IPS DF 4.7 (cell line): ENCODE measurements around the gene MYPN.

Source experiments
- DNase-seq: peaks from one replicate; pipeline ENCODE4 v3.0.0-alpha.2; 2013; ENCODE audit warnings: low spot score; ENCODE audit errors: extremely low read depth

Gene MYPN

DNA sequence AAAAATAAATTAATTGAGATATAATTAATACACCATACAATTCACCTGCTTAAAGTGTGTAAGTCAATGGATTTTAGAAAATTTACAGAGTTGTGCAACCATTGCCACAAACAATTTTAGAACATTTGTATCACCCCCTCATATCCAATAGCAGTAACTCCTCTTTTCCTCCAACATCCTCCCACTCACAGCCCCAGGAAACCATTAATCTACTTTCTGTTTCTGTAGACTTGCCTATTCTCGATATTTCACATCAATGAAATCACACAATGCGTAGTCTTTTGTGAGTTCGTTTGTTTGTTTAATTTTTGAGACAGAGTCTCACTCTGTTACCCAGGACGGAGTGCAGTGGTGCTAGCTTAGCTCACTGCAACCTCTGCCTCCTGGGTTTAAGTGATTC is 20.5 kb upstream of the MYPN start:
- no peak for DNase-seq

DNA sequence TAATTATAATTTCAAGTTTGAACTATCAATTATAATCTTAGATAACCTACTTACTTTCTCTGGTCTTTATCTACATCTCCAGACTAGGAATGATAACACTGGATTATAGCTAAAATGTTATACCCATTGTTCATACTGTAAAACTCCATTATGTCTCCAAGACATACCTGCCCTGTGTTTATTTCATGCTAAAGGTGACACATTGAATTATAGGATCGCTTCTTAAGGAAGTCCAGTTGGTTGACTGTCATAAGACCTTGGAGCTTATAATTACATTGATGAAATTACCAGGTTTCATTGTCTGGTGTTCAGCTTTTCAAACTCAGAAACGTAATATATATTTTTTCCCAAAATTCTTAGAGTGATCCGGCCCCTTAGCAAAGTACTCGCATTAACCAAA is 18.7 kb upstream of the MYPN start:
- DNase-seq: no peak

DNA sequence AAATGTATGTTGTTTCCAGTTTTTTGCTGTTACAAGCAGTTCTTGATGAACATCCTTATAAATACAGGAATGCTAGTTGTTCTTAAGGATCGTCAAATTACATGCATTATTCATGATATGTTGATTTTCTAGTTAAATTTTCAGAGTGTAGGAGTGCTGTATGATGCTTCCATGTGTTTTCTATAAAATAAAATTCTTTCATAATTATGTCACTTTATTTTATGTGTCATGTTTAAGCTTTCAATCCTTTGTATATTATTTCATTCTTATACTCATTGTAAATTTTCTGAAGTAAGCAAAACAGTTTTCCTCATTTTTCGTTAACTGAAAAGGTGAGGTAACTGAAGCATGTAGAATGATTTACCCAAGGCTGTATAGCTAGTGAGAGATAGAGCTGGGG is 16.8 kb upstream of the MYPN start:
- DNase-seq: no peak

DNA sequence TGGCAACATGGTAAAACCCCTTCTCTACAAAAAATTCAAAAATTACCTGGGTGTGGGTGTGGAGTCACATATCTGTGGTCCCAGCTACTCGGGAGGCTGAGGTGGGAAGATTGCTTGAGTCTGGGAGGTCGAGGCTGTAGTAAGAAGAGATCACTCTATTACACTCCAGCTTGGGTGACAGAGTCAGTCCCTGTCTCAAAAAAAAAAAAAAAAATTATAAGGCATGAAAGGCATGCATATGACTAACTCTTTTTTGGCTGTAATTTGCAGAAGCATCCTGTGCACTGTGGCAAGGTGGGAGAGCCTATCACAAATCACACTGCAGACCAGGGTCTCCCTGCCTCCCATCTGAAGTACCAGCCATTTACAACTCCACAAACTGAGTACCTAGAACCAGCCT is 14.1 kb upstream of the MYPN start:
- DNase-seq: no peak

DNA sequence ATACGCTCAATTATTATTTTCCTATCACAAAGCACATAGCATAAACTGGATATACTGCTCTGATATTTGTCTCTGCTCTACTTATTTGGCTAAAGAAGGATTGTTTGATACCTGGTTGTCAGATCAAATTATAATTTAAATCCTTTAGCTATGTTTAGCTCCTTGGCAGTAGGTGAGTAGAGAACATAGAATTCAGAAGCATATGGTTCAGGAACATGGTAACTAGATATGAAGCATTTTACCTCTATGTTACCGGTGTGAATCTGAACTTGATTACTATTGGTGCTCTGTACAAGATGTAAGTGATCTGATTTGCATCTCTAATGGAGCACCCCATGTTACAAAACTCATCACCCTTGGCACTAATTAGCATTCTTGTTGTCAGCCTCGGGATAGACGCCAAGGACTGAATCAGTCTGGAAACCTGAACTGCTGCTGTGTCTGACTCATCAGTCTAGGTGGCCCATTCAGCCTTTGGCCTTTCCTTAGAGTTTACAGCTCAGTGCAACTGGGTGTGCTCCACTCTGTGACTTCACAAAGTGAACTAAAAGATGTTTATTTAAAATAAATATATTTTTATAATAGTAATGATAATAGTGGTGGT is 12.3 kb upstream of the MYPN start:
- no peak for DNase-seq

DNA sequence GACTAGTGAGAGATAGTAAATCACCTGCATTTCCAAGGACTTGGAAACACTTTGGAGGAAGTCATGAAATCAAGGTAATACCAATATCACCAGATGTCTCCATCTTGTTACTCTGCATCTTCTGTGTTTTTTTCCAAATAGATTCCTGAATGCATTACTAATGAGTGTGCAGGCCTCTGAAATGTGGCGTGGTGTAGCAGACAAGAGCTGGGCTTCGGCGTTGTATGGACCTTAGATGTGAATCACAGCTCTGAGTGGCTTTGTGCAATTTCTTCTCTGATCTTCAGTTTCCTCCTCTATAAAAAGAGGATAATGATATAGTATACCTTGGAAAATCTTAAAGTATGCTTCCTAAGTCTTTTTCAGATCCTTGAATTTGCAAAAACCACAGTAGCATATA is 9.6 kb upstream of the MYPN start:
- no peak for DNase-seq

DNA sequence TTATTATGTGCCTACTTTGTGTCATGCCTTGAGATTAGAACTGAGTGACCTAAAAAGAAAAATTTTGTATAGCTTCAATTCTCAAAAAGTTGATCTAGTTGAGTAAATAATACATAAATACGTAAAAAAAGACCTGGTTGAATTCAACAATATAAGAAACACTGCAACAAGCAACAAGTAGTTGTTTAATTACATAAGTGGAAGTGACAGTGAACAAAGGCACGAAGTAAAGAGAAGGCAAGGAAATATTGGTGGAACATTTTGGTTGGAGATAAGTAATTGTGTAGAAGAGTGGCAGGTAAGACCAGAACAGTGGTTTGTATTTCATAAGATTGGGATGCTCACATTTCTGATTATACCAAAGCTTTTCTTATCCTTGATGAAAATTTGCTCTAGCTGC is 8.2 kb upstream of the MYPN start:
- DNase-seq: no peak

DNA sequence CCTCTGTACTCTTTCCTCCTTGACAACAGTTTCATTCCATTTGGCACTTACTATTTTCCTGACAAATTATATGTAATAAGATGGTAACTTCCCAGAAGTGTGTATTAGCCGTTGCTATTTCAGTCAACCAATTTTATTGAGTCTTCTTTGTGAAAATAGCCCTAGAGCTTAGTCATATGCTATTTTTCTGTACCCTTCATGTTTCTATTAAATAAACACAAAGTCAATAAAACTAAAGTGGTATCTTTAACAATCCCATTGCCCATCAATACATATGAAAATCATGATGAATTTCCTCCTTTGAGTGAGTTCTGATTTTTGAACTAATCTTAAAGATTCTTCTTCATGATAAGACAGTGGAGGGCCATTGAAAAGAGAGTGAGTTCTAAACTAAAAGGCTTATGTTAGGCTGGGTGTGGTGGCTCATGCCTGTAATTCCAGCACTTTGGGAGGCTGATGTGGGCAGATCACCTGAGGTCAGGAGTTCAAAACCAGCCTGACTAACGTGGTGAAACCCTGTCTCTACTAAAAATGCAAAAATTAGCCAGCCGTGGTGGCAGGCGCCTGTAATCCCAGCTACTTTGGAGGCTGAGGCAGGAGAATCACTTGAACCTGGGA is 5.9 kb upstream of the MYPN start:
- no peak for DNase-seq

DNA sequence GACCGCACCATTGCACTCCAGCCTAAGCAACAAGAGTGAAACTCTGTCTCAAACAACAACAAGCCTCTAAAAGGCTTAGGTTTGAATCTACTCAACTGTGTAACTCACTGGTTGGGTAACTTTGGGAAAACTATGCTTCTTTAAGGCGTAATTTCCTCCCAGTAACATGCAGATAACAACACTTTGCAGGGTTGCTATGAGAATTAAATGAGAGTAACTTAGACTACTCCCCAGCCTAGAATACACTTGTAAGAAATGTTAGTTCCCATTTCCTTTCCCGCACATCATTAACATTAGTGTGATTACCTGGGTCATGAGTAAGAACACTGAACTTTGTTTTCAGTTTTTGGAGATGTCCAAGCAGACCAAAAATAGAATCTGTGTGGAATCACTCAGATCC is 5.4 kb upstream of the MYPN start:
- DNase-seq: no peak

DNA sequence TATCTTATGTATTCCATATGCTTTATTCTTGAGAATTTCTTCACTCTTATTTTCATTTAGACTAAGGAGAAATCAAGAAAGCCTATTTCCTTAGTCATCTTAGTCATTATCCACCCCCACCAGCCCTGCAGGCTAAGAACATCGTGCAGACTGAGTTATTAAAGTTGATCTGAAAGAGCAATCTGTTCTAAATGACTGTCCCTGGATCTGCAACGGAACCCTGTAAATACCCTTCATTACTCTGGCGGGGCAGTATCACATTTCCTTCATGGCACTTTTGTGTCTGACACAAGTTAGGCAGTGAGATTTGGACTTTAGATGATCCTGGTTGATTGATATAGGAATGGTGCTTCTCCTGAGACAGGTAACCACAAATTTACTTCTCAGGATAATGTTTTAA is 3.5 kb upstream of the MYPN start:
- DNase-seq: no peak

DNA sequence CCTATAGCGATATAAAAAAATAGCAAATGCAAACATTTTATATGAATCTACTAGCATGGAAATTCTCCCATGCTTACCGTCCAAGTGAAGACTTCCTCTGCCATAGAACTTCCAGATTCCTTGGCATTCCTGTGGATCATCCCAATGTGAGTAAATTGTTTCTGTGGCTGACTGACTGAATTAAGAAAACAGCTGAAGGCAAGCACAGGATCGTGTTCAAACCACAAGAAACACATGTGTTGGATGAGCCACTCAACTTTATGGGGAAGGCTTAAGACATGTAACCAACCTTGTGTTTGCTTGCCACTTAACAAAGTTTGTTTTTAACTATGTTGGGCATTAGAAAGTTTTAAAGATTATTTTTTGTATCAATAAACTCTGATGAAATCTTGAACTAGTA is 2.6 kb upstream of the MYPN start:
- DNase-seq: no peak

DNA sequence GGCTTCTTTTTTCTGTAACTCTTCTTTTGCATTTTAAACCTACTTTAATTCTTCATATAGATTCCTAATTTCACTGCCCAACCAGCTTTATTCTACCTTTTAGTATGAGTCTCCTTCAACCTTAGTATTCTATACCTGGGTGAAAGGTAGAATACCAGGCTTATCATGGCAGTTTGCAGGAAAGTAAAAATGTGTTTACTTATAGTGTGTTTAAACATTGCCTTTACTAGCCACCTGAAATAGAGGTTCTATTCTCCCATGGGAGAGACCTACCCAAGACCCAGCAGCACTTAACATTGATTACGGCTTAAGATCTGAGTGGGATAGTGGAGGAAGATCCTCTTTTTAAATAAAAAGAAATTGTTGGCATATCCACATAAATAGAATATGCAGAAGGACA is 1.6 kb upstream of the MYPN start:
- no peak for DNase-seq

DNA sequence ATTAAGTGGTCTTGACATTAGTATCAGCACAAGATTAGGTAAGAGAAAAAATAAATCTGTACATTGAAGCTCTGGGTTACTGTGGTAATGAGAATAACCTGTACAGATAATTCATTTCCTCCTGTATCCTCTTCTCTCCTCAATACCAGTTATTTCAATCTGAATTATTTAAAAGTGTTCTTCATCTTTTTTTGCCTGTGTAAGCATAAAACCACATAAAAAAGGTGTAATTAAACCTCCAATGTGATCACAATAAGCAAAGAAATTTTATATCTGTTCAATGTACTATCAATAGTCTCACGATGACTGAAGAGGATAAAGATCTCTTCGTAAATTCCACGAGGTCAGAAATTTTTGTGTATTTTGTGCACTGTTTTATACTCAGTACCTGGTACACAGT is 1.2 kb upstream of the MYPN start:
- no peak for DNase-seq

DNA sequence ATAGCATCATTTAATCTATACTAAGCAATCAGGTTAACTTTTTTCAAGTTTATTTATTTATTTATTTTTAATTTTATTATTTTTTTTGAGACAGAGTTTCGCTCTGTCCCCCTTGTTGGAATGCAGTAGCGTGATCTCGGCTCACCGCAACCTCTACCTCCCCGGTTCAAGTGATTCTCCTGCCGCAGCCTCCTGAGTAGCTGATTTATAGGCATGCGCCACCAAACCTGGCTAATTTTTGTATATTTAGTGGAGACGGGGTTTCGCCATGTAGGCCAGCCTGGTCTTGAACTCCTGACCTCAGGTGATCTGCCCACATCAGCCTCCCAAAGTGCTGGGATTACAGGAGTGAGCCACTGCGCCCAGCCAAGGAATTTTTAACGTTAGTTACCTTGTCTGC is 635 bp upstream of the MYPN start:
- DNase-seq: no peak

DNA sequence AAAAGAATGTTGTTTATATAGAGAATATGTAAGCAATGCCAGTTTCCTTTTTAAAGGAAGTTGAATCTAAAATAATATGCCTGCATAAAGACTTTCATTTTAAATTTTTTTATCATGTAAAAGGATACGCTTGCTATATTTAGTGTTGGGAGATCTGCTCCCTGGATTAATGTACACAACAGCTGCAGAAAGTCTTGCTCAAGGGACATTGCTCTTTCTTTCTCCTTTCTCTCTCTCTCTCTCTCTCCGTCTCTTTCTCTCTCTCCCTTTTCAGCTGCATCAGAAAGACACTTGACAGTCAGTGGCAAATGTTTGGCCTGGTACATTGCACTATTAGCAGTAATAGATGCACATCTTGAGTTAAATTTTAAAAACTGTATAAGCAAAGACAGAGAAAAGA is 739 bp downstream of the MYPN start:
- no peak for DNase-seq

DNA sequence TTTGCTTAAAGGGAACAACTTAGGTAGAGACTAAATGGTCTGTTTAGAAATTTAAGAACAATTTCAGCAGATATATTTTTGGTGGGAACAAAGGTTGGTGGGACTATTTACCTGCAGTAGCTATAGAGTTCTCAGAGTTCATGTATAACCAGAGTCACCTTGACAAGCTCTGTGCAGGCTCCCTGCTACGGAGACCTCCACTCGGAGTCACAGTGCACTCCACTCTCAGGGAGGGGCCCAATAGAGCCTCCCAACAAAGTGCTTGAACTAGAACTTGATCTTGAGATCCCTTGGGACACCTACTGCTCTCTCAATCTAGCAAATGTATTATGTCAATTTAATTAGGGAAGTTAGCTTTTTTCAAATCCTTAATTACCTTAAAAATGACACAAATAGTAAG is 2.3 kb downstream of the MYPN start:
- DNase-seq: no peak

DNA sequence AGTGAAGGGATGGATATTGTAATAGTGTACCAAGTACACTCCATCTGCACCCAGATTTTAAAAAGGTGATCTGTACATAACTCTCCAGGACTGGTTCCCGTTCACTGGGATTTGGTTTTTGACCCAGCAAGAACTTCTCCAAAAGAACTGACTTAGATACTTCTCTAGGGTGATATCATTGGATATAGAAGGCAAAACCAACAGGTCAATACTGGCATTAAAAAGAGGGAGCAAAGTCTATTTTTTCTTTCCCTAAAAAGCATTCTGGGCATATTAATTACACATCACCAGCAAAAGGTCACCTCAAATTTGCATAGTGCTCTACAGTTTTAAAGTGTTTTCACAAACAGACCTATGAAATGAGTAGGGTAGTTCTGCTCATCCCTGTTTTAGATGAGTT is 3.5 kb downstream of the MYPN start:
- no peak for DNase-seq

DNA sequence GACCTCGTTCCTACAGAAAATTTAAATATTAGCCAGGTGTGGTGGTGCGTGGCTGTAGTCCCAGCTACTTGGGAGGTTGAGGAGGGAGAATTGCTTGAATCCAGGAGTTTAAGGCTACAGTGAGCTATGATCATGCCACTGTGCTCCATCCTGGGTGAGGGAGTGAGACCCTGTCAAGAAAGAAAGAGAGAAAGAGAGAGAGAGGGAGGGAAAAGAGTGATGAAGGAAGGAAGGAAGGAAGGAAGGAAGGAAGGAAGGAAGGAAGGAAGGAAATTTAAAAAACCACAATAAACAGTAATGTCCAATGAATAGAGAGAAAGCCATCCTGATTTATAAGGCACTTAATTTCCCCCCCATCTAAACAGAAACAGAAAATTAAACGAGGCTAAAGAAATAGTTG is 9.4 kb downstream of the MYPN start:
- DNase-seq: no peak

DNA sequence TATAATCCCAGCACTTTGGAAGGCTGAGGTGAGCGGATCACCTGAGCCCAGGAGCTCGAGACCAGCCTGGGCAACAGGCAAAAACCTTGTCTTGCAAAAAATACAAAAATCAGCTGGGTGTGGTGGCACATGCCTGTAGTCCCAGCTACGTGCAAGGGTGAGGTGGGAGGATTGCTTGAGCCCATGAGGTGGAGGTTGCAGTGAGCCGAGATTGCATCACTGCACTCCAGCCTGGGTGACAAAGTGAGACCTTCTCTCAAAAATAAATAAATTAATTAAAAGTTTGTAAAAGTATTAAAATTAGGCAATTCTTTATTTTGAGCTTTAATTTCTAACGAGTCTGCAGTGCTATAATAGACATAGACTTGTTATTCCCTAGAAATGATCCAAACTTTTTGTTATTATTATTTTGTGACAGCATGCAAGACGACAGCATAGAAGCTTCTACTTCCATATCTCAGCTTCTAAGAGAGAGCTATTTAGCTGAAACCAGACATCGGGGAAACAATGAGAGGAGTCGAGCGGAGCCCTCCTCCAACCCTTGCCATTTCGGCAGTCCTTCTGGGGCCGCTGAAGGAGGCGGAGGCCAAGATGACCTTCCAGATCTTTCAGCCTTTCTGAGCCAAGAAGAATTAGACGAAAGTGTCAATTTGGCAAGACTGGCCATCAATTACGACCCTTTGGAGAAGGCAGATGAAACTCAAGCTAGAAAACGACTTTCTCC is 11.9 kb downstream of the MYPN start:
- no peak for DNase-seq

DNA sequence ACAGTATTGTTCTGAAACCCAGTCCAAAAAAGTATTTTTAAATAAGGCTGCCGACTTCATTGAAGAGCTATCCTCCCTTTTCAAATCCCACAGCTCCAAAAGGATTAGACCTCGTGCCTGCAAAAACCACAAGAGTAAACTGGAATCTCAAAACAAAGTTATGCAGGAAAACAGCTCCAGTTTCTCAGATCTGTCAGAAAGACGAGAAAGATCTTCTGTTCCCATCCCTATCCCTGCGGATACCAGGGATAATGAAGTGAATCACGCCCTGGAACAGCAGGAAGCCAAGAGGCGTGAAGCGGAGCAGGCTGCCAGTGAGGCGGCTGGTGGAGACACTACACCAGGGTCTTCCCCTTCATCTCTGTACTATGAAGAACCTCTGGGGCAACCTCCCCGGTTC is 12.6 kb downstream of the MYPN start:
- no peak for DNase-seq

DNA sequence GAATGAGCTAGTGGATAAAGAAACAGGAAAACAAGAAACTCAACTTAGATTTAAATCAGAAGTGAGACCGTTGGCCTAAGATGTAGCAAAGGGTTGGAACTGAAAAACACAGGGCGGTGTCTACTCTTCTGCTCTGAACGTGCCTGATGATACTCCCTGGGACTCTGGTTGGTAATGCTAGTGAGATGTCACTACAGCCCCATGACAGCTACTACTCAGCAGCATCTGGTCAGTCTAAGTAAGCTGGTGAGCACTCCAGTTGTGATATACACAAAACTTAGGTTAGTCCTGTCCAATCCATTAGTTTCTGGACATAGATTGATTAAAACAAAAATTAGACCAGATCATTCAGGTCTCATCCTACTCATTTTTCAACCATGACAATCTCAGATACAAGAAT is 15.4 kb downstream of the MYPN start:
- no peak for DNase-seq

DNA sequence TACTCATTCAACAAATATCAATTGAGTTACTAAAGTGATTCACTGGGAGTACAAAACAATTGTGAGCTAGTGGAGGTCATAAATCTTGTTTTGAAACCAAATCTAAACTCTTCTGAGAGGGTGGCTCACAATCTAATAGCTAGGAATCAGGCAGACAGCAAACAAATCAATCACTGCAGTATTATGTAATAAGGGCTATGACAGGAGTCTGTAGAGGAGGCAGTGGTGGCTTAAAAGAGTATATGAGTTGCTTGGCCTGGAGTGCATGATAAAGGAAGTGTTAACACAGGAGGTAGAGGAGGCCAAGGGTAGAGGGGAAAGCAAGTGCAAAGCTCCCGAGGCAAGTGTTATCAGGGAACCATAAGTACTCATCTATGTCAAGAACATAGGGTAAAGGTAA is 16.5 kb downstream of the MYPN start:
- no peak for DNase-seq

DNA sequence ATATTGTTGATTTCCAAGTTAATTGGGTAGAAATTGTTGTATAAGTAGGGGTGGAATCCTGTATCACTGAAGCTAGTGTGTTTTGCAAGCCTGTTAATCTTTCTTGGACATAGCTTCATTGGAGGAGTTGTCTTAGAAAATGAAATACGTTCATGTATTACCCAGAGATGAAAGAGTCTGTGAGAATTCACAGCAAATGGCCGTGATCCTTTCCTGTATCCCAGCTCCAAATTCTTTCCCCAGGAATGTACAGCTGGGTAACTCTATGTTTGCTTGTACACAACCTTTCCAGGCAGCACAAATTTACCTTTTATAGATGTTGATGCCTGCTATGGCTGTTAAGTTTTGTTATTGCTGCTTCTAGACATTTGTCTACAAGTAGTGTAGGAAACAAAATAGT is 18.7 kb downstream of the MYPN start:
- no peak for DNase-seq
